NOMO-1 treated with dmso at 0.1 percent for 144 hours (cell line): ENCODE data around the gene USP25.
"Not testable (repeated sequence)": the region's sequence is repeated elsewhere in the genome, so short reads cannot be mapped to it uniquely, and the experiment has no call there.

ENCODE experiments used
- DNase-seq: peaks from one replicate; lab custom pipeline; 2025; ENCODE audit not compliant: unreplicated experiment; lab: John Stamatoyannopoulos, UW

USP25 gene

GRCh38 chr21:15732290-15732995 is 2.7 kb downstream of the USP25 start:
- DNase-seq = peak; percentile 45

DNA sequence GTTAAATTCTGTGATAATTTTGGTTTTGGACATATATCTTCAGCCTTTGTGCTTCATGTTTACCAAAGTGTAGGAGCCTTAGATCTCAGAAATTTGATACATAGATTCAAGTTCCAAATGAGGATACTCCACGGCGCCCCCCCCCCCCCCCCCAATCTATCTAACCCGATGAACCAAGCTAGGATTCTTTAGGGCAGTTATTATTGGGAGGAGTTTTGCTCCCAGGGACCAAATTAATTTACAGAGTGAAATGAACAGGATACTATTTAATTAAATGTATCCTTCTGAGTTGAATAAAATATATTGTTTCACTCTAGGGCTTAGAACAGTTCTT is 3.2 kb downstream of the USP25 start:
- no peak for DNase-seq

GRCh38 chr21:15735409-15735808 is 5.6 kb downstream of the USP25 start:
- DNase-seq = no peak

DNA sequence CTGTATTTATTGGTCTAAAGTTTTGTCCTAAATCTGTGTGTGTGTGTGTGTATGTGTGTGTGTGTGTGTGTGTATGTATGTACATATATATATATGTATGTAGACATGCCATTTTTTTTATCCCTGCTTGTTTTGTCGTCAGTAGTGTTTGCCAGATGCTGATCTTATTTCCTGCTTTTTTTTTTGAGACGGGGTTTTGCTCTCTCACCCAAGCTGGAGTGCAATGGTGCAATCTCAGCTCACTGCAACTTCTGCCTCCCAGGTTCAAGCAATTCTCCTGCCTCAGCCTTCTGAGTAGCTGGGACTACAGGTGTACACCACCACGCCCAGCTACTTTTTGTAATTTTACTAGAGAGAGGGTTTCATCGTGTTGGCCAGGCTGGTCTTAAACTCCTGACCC is 6.1 kb downstream of the USP25 start:
- DNase-seq = not testable (repeated sequence)

DNA sequence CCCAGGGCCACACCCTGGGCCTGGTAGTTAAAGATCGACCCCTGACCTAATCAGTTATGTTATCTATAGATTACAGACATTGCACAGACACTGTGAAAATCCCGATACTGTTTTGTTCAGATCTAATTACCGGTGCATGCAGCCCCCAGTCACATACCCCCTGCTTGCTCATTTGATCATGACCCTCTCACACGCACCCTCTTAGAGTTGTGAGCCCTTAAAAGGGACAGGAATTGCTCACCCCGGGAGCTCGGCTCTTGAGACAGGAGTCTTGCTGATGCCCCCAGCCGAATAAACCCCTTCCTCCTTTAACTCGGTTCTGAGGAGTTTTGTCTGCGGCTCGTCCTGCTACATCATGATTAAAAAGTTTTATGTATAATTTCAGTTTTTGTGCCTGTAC is 9.0 kb downstream of the USP25 start:
- not testable (repeated sequence) for DNase-seq

DNA sequence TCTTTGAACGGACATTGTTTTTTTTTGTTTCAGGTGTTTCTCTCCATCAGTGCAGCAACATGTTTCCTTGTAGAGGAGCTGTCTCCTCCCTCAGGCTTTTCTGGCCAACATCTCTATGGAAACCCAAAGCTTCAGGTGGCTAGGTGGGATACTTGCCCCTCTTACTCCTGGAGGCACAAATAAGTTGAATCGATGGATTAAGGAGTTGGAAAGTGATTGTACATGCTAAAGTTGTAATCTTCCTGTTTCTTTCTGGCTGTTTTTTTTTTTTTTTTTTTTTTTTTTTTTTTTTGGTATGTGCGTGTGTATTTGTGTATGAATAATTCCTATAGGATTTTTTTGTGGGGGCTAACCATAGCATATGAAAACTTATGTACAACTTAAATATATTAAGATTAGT is 10.6 kb downstream of the USP25 start:
- DNase-seq = no peak

- DNase-seq = no peak
Observed at GRCh38 chr21:15741510-15741909, 11.7 kb downstream of the USP25 start.

DNA sequence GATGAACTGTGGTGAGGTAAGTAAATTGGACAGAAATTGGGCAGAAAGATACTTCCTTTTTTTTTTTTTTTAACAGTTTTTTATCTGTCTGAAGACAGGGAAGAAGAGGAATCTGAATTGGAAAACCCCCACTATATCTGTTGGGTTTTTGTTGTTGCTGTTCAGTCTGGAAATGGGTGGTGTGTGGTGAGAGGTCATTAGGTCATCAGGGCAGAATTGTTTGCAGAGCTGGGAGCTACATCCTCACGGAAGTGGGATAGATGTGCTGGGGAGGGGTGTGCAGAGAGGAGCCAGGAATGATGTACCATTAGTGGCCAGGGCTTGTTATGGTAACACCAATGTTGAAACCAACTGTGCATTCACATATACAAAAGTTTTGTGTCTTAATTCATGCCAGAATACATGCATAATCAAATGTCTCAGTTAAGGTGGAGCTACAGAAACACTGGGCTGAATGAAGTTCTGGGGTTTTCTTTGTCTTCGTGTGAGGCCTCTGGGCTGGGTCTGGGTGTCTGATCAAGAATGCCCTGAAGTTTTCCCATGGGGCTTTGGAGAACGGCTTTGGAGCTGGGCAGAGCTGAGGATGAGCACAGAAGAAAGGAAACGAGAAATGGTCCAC is 12.4 kb downstream of the USP25 start:
- no peak for DNase-seq

DNA sequence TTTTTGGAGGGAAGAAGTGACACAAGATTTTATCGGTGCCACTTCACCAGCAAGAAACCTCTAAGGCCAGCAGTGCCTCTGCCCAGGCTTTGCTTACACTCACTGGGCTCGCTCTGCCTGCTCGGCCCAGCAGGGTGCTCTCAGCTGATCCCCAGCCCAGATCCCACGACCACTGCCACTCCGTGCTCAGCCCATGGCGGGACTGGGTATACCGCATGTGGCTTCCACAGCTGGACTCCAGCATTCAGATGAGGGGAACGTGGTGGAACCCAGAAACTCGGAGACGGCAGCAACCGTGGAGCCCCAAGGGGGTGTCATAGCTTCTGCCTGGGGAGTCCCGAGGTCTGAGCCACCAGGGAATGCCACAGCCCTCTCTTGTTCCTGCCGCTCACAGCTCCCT is 12.9 kb downstream of the USP25 start:
- DNase-seq = no peak

DNA sequence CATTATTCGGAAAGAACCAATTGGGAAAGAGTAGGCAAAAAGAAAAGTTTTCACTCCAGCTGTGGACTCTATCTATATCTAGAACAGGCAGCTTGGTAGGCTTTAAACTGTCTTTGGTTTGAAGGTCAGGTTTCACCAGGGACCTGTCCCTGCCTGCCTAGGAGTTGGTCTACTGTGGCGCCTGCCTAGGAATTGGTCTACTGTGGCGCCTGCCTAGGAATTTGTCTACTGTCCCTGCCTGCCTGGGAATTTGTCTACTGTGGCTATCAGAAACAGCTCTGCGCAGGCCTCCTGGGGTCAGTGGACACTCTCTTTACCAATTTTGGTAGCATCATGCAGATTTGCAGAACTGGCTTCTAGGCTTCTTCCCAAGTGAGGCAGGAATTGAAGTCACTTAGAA is 13.8 kb downstream of the USP25 start:
- no peak for DNase-seq

- no peak for DNase-seq
Observed at GRCh38 chr21:15744926-15745325, 15.1 kb downstream of the USP25 start.

DNA sequence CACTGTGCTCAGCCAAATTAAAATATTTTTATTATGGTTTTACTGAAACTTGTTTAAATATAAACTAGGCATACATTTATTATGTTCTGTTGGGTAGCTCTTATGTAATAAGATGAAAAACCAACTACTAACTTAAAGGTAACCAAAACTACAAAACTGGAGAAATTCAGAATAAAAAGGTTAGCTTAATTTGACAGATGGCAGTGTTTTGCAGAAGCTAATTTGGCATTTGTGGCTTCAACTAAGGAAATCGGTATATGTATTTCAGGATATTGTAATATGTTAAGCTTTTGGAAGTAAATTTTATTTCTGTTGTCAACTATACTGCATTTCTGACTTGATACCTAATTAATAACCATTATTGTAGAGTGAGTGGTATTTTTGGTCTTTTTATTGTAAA is 18.8 kb downstream of the USP25 start:
- no peak for DNase-seq

- no peak for DNase-seq
Observed at GRCh38 chr21:15749082-15749860, 19.5 kb downstream of the USP25 start.

DNA sequence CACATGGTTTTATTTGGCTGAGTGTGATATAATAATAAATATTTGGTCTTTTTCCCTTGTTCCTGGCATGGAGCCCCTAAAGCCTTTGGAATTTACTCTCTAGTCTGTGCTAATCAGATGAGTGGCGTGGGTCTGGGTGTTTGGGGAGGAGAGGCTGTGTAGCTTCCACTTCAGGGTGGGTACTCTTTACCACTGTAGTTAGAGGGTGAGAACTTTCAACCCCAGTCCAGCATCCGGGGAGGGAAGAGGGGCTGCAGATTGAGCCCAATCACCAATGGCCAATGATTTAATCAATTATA is 20.0 kb downstream of the USP25 start:
- DNase-seq = no peak

- DNase-seq = no peak
Observed at GRCh38 chr21:15751037-15751436, 21.3 kb downstream of the USP25 start.

DNA sequence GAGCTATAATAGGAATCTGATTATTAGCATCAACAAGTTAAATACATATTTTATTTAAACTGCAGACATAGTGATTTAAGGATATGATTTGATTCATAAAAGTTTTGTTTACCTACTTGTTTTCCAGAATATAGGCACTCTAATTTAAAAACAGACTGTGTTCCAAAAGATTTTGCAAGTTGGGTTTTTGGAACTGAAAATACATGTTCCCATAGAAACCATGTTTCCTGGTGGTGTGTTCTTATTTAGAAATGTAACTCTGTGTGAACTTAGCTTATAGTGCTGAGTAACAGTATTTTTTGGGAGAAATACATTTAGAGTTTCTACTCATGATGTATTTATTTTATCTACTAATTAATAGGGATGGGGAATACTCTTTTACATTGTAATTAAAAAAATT is 21.8 kb downstream of the USP25 start:
- DNase-seq = no peak

- DNase-seq = no peak
Observed at GRCh38 chr21:15752763-15753407, 23.1 kb downstream of the USP25 start.

DNA sequence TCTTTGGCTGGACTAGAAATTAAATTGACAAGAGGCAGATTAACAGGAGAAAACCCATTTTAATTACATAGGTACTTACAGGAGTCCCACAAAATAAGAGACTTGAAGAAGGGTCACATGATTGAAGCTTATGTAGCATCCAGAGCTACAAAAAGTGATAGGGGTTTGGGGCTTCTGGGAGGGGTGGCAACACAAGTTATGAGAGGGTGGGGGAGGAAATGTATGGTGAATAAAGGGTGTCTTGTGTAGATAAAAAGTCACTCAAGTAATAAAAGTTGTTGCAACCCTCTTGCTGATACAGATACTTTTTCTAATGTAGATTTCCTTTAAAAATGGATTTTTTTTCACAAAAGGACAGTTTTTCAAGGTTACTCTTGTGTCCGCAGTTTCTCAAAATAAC is 24.0 kb downstream of the USP25 start:
- no peak for DNase-seq

GRCh38 chr21:15754640-15755039 is 24.9 kb downstream of the USP25 start:
- DNase-seq = no peak

GRCh38 chr21:15755125-15755524 is 25.3 kb downstream of the USP25 start:
- no peak for DNase-seq

DNA sequence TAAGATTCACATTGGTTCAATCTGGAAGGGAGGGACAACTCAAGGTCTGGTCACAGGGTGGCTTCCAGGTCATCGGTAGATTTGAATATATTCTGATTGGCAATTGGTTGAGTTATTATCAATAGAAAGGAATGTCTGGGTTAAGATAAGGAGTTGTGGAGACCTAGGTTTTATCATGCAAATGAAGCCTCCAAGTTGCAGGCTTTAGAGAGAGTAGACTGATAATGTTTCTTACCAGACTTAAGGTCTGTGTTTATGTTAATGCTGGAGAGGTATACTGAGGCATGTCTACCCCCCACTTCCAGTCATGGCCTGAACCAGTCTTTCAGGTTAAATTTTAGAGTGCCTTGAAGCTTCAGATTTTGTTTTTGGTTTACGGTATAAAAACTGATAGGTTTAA is 29.7 kb downstream of the USP25 start:
- no peak for DNase-seq

DNA sequence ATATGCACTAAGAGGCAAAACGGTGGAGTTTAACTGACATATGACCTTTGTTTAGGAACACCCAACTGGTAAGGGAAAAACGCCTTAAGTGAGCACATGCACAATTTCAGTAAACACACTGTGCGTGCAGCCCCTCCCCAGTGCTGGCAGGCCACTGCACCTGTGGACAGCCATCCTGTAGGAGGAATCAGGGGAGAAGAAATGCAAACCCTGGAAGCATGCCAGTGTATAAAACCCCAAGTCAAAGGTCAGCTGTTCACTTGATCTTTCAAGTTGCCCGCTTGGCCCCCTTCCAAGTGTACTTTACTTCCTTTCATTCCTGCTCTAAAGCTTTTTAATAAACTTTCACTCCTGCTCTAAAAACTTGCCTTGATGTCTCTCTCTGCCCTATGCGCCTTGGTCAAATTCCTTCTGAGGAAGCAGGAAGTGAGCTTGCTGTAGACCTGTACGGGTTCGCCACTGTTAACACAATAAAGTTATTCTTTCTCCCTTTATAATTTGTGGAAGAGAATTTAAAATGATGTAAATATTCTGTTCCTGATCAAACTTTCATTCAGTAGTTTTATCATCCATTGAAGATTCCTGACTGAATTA is 31.8 kb downstream of the USP25 start:
- DNase-seq = no peak
